Stimulated activated CD8-positive, alpha-beta memory T cell treated with anti-CD3 and anti-CD28 coated beads, Interleukin-4, amount 100 ng/mL, for 24 hours (primary cell): ENCODE measurements around the gene MED9.

Source experiments
- DNase-seq: peaks from one replicate; pipeline ENCODE4 v3.0.0-alpha.2; 2020; ENCODE audit warnings: low read depth

Gene MED9

DNA sequence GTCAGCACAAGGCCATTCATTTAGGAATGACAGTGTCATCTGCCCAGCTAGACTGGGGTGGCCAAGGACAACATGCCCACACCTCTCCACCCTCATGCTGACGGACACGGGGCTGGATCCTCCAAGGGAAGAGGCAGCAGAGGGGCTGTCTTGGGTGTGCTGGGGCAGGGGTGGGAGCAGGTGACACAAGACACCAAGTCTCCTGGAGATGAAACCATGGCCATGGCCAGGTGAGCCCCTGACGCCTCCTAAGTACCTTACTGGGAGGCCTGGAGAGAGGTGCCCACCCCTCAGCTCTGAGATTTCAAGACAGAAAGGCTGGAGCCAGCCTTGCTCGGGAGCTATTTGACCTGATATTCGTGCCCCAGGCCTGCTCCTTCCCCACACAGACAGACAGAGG lies 28.4 kb downstream of the MED9 start:
- DNase-seq, result no peak

DNA sequence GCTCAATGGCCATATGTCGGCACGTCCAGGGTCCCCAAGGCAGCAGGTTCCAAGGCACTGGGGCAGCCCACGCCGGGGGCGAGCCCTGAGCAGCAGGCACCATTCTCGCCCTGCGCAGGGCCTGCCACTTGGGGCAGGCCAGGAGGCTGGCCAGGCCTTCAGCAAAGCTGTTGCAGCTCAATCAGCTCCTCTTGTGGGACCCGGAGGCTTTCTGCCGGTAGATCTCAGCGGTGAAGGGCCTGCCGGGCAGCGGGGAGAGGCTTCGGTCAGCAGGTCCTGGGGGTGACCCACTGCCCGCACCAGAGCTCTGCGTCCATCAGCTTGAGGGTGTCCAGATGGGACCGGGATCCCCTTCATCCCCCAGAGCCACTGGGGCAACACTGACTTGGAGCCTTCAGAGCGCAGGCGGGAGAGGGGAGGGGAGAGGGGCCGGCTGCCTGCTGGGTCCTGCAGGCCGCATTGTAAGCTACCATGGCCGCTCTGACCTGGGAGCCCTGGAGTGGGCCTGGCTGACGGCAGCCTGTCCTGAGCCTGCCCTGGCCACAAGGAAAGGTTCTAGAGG lies 28.9 kb downstream of the MED9 start:
- DNase-seq, result no peak

DNA sequence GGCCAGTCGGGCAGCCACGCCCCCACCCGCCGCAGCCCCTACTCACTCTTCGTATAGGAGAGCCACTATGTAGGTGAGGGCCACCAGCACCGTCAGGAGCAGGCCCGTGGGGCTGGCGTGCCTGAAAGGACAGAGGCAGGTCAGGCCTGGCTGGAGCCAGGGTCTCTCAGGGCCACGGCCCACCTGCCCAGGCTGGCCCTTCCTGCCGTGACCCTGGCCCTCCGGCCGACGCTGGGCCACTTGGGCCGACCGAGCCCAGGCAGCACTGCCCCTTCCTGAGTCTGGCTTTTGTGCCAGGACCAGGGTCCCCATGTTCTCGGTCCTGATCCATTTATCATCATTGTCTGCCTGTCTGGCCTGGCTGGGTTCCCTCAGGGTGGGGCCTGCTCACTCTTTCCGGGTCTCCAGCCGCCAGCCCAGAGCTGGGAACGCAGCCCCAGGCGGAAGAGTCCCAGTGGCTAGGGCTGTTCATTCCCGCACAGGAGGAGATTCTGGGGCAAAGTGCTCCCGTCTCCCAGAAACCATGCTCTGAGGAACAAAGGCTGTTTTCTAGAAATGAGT lies 29.5 kb downstream of the MED9 start:
- DNase-seq, result no peak

DNA sequence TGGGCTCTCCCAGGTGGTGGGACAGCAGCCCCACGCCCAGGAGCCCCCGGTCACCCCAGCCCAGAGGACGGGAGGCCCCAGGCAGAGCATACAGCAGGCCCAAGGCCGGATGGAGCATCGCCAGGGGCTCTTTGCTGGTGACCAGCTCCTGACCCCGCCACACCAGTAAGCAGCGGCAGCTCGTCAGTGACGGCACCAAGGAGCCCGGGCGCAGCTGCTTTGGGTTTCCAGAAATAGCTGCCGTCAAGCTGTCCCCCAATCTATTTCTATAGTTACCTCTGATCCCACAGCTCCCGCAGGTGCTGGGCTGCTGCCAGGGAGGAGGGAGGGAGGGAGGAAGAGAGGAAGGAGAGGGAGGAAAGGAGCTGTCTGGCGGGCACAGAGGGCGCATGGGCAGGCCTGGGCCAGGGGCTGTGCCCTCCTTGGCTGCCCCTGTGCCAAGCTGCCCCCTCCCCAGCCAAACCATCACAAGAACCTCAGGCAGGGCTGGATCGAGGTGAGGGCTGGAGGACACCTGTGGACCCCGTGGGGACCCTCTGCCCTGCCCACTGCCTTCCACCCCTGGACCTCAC lies 30.2 kb downstream of the MED9 start:
- DNase-seq, result no peak

DNA sequence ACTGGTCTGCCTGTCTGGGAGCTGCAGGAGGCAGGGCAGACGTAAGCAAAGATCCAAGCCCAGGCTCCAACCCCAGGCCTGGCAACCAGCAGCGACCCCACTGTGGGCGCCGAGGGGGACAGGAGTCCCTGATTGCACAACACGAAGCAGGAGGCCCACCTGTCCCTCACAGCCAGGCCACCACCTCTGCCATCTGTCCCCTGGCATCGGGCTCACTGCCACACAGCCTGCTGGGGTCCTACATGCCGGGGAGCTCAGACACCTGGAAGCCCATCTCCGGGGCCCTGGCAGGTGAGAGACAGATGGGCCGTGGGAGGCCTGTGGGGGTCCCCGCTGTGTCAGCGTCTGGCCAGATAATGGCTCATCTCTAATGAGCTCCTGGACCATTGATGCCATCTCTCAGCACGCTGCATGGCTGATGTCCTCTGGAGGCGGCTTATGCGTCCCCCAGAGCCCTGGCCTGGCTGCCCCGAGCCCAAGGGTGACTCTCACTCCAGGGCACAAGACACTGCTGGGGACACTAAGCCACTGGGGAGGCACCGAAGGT lies 30.7 kb downstream of the MED9 start:
- no peak for DNase-seq

DNA sequence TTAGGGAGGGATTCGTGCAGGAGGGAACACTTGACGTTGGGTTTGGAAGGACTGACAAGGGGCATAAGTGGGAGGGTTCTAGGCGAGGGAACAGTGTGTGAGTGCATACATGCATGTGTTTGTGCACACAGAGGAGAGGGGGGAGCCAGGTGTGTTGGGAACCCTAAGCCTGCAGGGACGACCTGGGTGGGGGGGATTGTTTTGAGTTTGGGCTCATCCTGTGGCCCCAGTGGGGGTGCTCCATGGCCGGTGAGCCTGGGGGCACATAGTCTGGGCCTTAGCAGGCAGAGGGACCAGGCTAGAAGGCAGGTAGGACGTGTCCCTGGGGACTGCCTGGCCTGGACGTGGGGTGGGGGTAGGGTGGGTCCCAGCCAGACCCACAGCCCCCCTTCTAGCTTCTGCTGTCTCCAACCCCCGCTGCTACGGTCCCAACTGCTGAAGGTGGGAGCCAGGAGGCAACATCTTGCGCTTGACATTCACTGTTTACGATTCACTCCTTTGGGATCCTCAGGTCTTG lies 31.3 kb downstream of the MED9 start:
- DNase-seq, result no peak

DNA sequence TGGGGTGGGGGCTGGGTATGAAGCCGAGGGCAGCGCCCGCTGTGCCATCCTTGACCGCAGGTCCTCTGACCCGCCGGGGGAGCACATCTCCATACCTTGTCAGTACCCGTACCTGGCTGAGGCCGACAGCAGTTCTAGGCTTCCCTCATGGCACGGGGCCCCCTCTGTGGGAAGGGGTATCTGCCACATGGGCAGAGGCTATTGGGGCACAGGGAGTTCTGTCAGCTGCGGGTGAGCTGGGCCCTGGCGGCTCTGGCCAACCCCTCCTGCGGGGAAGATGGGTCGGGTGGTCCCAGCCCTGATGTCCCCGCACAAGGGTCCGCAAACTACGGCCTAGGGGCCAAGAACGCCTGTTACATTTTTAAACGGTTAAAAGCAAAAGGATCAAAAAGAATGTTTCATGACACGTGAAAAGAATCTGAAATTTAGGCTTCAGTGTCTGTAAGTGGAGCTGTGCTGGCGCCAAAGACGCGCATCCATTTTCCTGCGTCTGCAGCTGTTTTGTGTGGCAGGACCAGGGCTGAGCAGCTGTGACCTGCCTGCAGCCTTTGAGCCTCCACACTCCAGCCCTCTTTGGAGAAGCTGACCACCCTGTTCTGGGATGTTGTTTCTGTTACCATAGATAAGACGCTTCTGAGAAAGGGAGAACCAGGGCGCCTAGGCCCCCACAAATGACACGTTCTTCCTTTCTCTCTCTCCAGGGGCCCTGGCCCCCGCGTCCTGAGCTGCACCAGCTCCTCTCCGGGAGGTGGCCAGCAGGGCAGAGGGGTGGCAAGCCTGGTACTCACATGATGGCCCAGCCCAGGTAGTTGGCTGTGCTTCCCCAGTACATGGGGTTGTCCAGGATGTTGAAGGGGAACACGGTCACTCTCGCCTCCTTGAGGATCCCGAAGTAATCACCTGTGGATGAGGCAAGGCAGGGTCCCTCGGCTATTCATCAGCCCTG lies 32.1 kb downstream of the MED9 start:
- no peak for DNase-seq

DNA sequence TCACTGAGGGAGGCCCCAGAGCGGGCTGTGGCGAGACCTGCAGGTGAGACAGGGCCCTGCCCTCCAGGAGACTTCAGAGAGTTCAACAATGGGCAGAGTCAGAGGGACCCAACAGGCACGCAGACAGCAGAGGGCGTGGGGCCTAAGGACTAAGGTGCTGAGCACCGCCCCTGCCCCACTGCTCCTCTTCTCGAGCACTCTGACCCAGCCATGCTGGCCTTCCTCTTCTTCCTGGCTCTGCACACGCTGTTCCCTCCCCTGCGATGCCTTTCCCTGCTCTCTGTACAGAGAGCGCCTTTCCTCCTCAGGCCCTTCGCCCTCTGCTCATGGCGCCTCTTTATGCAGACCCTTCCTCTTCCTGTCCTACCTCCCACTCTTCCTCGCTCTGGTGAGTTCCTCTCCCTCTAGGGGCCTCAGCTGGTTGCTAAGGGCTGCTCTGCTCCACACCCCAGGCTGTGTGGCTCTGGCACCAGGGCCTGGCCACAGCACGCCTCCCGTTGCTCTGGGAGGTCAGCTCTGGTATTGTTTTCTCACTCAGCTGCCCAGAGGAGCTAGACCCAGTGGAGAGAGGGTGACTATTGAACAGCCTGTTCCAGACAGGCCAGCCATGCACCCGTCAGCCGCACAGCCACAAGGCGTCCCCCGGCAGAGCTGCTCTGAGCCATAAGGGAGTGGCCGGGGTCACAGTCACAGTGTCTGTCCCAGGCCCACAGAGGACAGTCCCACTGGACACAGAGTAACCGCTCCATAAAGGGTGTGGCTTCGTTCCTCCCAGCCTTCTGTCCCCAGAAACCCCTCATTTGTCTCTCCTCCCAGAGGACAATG lies 33.0 kb downstream of the MED9 start:
- DNase-seq, result no peak

DNA sequence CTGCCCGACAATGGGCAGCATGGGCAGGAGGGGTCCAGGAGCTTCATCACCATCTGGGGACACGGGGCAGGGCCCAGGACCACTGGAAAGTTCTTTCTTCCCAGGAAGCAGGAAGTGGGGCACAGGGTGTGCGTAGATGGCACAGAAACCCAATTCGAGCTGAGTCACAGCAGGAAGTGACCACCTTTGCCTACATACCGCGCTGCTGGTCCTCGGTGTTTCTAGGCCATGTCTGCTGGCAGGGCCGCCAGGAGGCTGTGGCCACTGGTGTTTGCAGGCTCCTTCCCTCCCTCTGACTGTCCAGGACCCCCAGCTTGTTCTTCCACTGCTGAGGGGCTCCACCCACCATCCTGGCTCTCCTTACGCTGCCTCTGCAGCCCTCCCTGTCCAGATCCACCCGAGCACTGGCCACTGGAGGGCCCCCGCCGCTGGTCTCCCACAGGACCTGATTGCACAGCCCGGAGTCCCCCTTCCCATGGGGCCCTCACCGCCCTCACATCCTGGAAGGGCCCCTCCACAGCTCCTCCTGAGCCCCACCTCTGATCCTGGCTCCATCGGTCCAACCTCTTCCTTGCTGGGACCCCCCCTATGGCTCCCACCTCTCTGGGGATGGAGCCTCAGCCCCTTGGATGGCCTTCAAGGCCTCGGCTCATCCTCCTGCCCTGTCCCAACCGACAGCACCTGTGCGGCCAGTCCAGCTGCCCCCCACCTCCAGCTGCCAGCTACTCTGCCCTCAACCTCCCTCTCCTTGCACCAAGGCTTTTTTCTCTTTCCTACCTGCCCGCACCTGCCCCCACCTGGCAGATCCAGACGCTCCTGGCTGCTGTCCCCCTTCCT lies 33.9 kb downstream of the MED9 start:
- no peak for DNase-seq

DNA sequence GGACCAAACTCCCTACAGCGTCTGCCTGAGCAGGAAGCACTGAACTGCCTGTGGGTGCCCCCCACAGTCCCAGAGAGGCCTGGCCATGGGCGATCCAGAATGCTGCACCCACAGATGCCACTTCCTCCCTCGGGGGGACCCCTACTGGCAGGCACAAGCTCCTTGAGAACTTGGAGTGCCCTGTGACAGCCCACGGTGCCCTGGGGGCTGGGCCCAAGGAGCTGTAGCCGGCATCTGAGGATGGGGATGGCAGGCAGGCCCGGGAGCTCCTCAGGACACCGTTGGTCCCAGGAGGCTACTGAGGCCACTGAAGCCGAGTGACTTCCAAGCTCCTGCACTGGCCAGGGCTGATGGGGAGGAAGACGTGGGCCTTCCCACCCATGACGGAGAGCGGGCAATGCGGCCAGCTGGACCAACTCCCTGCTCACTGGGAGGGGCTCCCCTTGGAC lies 34.5 kb downstream of the MED9 start:
- DNase-seq, result no peak

DNA sequence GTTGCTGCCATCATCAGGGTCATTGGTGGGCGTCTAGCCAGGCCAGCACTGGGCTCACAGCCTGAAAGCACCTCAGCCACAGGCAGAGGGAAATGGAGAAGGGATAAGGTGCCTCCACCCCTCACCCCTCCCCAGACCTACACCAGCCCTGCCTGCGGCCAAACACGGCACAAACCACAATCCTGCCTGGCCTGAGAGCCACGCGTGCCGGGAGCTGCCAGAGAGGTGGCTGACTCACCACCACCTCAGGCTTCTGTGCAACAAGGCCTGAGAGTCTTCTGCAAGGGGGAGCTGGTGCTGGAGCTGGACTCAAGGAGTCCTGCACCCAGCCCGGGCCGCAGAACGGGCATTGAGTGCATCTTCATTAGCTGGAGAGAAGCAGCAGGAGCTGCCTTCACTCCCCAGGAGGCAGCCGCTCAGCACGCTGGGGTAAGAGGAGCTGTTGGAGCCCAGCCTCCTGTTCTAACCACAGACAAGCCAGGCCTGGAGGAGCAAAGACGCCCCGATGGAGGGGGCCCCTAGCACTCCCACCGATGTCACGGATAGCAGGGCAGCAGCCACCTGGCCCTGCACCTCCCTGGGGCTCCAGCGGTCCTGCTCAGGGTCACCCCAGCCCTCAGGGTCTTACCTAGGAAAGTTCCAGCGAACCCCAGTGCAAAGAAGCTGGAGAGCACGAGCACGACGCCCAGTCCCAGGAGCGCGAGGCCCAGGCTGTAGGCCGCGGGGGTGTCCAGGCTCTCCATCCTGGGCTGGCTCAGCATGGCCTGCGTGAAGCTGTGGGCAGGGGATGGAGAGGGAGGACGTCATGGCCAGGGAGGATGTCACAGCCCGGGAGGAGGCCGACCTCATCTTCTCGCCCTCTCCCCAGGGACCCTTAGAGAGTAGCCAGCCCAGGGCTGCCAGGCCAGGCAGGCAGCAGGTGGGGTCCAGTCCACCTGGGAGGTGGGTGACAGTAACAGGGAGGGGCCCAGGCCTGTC lies 35.4 kb downstream of the MED9 start:
- DNase-seq, result no peak

DNA sequence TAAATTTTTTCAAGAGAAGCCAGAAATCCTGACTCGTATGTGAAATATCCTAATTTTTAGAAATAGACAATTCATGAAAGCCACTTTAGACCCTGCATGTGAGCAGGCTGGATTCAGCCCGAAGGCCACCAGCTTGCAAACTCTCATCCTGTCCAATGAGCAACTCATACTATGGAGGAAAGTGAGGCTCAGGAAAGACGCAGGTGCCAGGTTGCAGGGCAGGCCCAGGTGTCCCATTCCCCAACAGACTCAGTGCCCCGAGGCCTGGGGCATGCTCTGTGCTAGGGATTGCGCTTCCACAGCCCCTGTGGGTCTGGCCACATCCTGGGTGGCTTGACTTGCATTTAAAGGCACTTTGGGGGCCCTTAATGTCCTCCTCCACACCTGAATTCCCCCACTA lies 36.1 kb downstream of the MED9 start:
- DNase-seq, result no peak

DNA sequence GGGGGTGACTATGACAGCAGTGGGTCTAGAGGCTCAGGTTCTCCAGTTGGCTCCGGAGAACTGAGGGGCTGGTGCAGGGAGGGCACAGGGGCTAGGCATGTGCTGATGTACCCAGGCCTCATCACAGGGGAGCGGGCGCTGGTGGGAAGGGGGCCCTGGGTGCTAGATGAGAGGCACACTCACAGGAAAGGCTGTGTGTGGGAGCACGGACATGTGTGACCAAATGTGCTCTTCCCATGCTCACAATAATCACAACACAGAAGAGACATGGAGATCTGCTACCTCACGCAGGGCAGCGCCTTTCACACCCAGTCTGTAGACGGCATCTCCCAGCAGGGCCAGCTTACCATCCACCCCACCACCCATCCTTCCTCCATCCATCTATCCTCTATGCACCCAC lies 36.8 kb downstream of the MED9 start:
- DNase-seq, result no peak

DNA sequence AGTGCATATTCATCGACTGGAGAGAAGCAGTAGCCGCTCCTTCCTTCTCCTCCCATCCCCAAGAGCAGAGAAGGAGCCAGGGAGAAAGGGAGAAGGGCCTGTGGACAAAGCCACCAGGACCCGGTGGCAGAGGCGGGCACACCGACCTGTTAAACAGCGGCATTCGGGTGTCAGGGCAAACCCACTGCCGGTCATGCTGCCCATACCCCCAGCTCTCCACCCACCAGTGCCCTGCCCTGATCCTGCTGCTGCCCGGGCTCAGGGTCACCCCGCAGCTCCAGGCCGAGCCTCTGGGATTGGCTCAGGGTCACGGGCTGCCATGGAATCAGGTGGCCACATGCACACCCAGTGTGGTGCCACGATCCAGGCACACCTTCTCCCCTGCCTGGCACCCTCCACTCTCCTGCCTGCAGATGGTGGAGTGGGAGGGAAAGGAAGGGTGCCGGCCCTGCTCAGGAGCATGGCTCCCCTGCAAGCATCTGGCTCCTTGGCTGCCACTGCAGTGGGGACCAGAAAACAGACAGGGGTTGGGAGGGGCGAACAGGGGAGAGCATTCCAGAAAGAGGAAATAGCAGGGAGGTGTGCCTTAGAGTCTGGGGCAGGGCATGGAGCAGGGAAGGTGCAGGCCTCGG lies 37.7 kb downstream of the MED9 start:
- no peak for DNase-seq

DNA sequence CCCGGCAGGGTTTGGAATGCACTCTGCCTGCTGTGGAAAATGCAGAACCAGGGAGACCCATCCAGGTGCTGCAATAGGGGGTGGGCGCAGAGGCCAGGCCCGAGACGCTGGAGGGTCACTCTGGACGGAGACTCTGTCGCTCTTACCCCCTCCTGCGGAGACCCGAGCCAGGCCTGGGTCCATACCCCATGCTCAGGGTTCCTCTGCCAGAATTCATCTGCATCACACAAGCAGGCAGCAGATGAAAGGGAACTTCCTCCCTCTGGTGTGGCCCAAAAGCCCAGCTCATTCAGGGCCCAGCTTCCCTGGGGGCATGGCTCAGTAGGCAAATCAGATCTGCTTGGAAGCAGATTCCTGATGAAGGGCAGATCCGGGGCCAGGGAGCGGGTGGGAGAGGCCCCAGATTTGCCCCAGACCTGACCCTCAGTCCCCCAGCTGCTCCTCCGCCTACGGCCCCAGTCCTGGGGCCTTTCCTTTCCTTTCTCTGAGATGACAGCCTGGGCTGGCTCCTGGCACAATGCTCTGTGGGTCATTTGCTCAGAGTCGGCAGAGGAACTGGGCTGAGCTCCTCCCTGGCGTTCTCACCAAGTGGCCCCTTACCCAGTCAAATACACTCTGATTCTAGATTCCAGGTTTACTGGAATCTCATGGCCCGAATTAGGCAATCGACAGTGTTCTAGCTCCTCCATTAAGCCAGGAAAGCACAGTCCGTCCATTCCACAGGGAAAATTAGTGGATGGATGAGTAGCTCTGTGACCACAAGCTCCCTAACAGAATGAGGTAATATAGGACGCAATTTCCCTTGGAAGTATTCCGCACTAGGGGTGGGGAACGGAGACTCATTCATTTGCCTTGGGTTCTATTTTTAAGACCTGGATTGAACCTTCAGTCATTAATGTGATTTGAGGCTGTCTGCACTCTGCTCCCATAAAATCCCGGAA lies 38.5 kb downstream of the MED9 start:
- DNase-seq, result no peak

DNA sequence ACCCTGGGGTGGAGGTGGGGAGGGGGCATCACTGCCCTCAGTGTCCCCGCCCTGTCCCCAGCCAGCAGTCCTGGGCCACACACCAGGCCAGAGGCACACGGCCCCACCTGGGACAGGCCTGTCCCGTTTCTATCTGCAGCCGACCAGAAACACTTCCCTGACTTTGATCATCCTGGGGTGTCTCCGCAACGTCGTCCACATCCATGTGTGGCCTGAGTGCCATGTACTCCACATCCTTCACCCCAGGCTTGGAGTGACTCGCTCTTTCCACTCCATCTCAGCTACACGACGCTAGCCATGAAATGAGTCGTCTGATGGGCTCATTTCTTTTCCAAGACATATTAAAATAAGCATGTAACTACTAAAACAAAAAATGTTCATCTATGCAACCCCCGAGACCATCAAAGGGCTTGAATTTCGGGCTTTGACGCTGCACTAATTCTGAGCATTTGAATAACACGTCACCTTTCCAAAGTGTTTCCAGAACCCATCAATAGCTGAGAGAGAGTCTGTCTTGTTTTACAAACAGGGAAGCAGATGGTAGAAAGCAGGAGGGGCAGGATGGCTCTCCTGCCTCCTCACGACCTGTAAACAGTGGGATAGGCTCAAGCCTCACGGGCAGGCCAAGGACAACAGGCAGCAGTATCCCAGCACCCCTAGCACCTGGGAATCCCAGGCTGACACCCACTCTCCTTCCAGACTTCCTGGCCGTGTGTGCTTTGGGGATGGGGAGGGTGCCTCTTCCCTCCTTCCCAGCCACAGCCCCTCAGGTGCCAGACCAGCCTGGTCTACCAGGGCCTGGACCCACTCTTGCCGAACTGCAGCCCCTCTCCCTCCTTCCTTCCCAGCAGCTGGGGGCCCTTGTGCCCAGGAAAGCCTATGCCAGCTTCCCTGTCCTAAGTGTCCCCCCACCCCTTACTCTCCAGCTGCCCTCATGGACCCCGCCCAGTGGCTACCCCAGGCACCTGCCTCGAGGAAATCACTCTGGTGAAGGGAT lies 39.4 kb downstream of the MED9 start:
- DNase-seq, result no peak
